GM15510 (cell line): ENCODE measurements around the gene KRR1.

Experiments used
- POLR2A ChIP-seq: IDR thresholded peaks from 3 replicates; pipeline ENCODE4 v1.6.1; 2011; ENCODE audit warnings: borderline replicate concordance; ENCODE audit not compliant: insufficient read length; ENCODE audit errors: extremely low read depth

Gene KRR1

GRCh38 chr12:75511116-75512048 lies at the start of gene KRR1:
TSS of gene KRR1 (minus strand) at chr12:75511609. CDS start at chr12:75511597, 12 bp downstream.
- peak; percentile 63 for TF ChIP-seq POLR2A

- TF ChIP-seq POLR2A, result no peak
Measured at GRCh38 chr12:75560167-75560566, 48.8 kb upstream of the KRR1 start.

- TF ChIP-seq POLR2A, result no peak
Measured at GRCh38 chr12:75558287-75558686, 46.9 kb upstream of the KRR1 start.

- TF ChIP-seq POLR2A, result no peak
Measured at GRCh38 chr12:75556311-75556899, 45.0 kb upstream of the KRR1 start.

GRCh38 chr12:75554556-75554880 lies 43.1 kb upstream of the KRR1 start:
- TF ChIP-seq POLR2A, result no peak

GRCh38 chr12:75553836-75554555 lies 42.6 kb upstream of the KRR1 start:
- no peak for TF ChIP-seq POLR2A

- no peak for TF ChIP-seq POLR2A
Measured at GRCh38 chr12:75553398-75553797, 42.0 kb upstream of the KRR1 start.

GRCh38 chr12:75551477-75551876 lies 40.1 kb upstream of the KRR1 start:
- no peak for TF ChIP-seq POLR2A

GRCh38 chr12:75550401-75551240 lies 39.2 kb upstream of the KRR1 start:
- TF ChIP-seq POLR2A, result no peak

- TF ChIP-seq POLR2A, result no peak
Measured at GRCh38 chr12:75549989-75550388, 38.6 kb upstream of the KRR1 start.

- no peak for TF ChIP-seq POLR2A
Measured at GRCh38 chr12:75548879-75549278, 37.5 kb upstream of the KRR1 start.

- no peak for TF ChIP-seq POLR2A
Measured at GRCh38 chr12:75545636-75546035, 34.2 kb upstream of the KRR1 start.

- no peak for TF ChIP-seq POLR2A
Measured at GRCh38 chr12:75543529-75543928, 32.1 kb upstream of the KRR1 start.

GRCh38 chr12:75542942-75543341 lies 31.5 kb upstream of the KRR1 start:
- TF ChIP-seq POLR2A, result no peak
